HG03565 (cell line): Measurements from ENCODE around the gene SYNPO2L.
"Not testable (repeated sequence)": the region's sequence is repeated elsewhere in the genome, so short reads cannot be mapped to it uniquely, and the experiment has no call there.

Experiments used
- ATAC-seq: cut with Tn5 transposase; IDR thresholded peaks from one replicate; pipeline ENCODE4 v1.9.1; 2021; ENCODE audit warnings: mild to moderate bottlenecking, moderate library complexity; ENCODE audit not compliant: unreplicated experiment

The SYNPO2L gene

GRCh38 chr10:73625004-73625883 lies 30.6 kb downstream of the SYNPO2L start:
- ATAC-seq: no peak

GRCh38 chr10:73623056-73623455 lies 32.8 kb downstream of the SYNPO2L start:
- ATAC-seq: no peak

GRCh38 chr10:73620974-73621373 lies 34.9 kb downstream of the SYNPO2L start:
- ATAC-seq: not testable (repeated sequence)

- not testable (repeated sequence) for ATAC-seq
Measured at GRCh38 chr10:73617143-73617542, 38.7 kb downstream of the SYNPO2L start.

GRCh38 chr10:73614720-73615119 lies 41.1 kb downstream of the SYNPO2L start:
- no peak for ATAC-seq

GRCh38 chr10:73609116-73609515 lies 46.7 kb downstream of the SYNPO2L start:
- ATAC-seq: no peak

GRCh38 chr10:73601486-73601921 lies 54.3 kb downstream of the SYNPO2L start:
- ATAC-seq: no peak

- ATAC-seq: no peak
Measured at GRCh38 chr10:73597346-73597745, 58.5 kb downstream of the SYNPO2L start.
